H9 (cell line): ENCODE measurements around the gene DLG1. TPM values are rescaled to one million over a fixed set of nuclear protein-coding genes. Genes with fewer than 3 reads are reported as not detected.
"Not testable (repeated sequence)": the region's sequence is repeated elsewhere in the genome, so short reads cannot be mapped to it uniquely, and the experiment has no call there.

Experiments used
- DNase-seq: peaks from one replicate; pipeline ENCODE4 v3.0.0-alpha.2; 2017
- H2AFZ ChIP-seq: one replicate; pipeline ENCODE4 v1.6.1; 2013; ENCODE audit warnings: mild to moderate bottlenecking, low read length, control low read depth, moderate library complexity
- H2AK5ac ChIP-seq: 2 replicates; pipeline ENCODE4 v1.6.1; 2013; ENCODE audit warnings: low read length, control low read depth, mixed read lengths; ENCODE audit not compliant: insufficient read length
- H2BK120ac ChIP-seq: one replicate; pipeline ENCODE4 v1.6.1; 2013; ENCODE audit warnings: low read depth, mild to moderate bottlenecking, low read length, control low read depth, inconsistent platforms; ENCODE audit not compliant: poor library complexity, severe bottlenecking
- H2BK12ac ChIP-seq: 2 replicates; pipeline ENCODE4 v1.6.1; 2013; ENCODE audit warnings: low read length, control low read depth, mixed read lengths, low read depth; ENCODE audit not compliant: insufficient read length
- H2BK15ac ChIP-seq: 2 replicates; pipeline ENCODE4 v1.6.1; 2013; ENCODE audit warnings: low read depth, low read length, control low read depth
- H2BK20ac ChIP-seq: one replicate; pipeline ENCODE4 v1.6.1; 2013; ENCODE audit warnings: low read depth, mild to moderate bottlenecking, low read length, control low read depth, inconsistent platforms; ENCODE audit not compliant: poor library complexity, severe bottlenecking
- H2BK5ac ChIP-seq: 2 replicates; pipeline ENCODE4 v1.6.1; 2013; ENCODE audit warnings: low read length, control low read depth, mixed read lengths; ENCODE audit not compliant: insufficient read length
- H3K14ac ChIP-seq: 2 replicates; pipeline ENCODE4 v1.6.1; 2013; ENCODE audit warnings: low read length, control low read depth; ENCODE audit not compliant: insufficient read depth
- H3K18ac ChIP-seq: 2 replicates; pipeline ENCODE4 v1.6.1; 2013; ENCODE audit warnings: low read depth, mild to moderate bottlenecking, mixed read lengths, low read length, control low read depth; ENCODE audit not compliant: insufficient read length
- H3K23ac ChIP-seq: 2 replicates; pipeline ENCODE4 v1.6.1; 2013; ENCODE audit warnings: low read length, control low read depth, mixed read lengths, low read depth; ENCODE audit not compliant: insufficient read length
- H3K23me2 ChIP-seq: 2 replicates; pipeline ENCODE4 v1.6.1; 2013; ENCODE audit warnings: low read depth, mild to moderate bottlenecking, mixed read lengths, low read length, control low read depth; ENCODE audit not compliant: insufficient read length, poor library complexity, severe bottlenecking
- H3K27ac ChIP-seq: 2 replicates; pipeline ENCODE4 v1.5.1; 2013; ENCODE audit warnings: low read length, control low read depth, mixed read lengths, low read depth; ENCODE audit not compliant: insufficient read length
- H3K27me3 ChIP-seq: 2 replicates; pipeline ENCODE4 v1.6.1; 2013; ENCODE audit warnings: low read length, control low read depth, inconsistent platforms; ENCODE audit not compliant: insufficient read depth
- H3K4ac ChIP-seq: 2 replicates; pipeline ENCODE4 v1.6.1; 2013; ENCODE audit warnings: low read depth, mild to moderate bottlenecking, control low read depth, inconsistent platforms, low read length, moderate library complexity
- H3K4me1 ChIP-seq: 2 replicates; pipeline ENCODE4 v1.6.1; 2013; ENCODE audit warnings: low read length, control low read depth, inconsistent platforms; ENCODE audit not compliant: insufficient read depth
- H3K4me2 ChIP-seq: 2 replicates; pipeline ENCODE4 v1.6.1; 2013; ENCODE audit warnings: low read length, control low read depth, mixed read lengths; ENCODE audit not compliant: insufficient read length, insufficient read depth
- H3K56ac ChIP-seq: 2 replicates; pipeline ENCODE4 v1.6.1; 2013; ENCODE audit warnings: low read depth, mild to moderate bottlenecking, mixed read lengths, low read length, control low read depth; ENCODE audit not compliant: insufficient read length
- H3K79me1 ChIP-seq: 2 replicates; pipeline ENCODE4 v1.6.1; 2013; ENCODE audit warnings: low read depth, mild to moderate bottlenecking, moderate library complexity, low read length, control low read depth, inconsistent platforms; ENCODE audit not compliant: insufficient read depth, poor library complexity, severe bottlenecking
- H3K79me2 ChIP-seq: 2 replicates; pipeline ENCODE4 v1.6.1; 2013; ENCODE audit warnings: low read length, control low read depth, inconsistent platforms; ENCODE audit not compliant: insufficient read depth
- H3K9ac ChIP-seq: 2 replicates; pipeline ENCODE4 v1.6.1; 2013; ENCODE audit warnings: low read length, control low read depth, mixed read lengths; ENCODE audit not compliant: insufficient read length; ENCODE audit errors: extremely low read depth
- H3K9me3 ChIP-seq: one replicate; pipeline ENCODE4 v1.6.1; 2013; ENCODE audit warnings: low read depth, low read length, inconsistent platforms; ENCODE audit not compliant: control insufficient read depth
- H3T11ph ChIP-seq: one replicate; pipeline ENCODE4 v1.6.1; 2013; ENCODE audit warnings: mild to moderate bottlenecking, low read length, control low read depth, inconsistent platforms
- H4K20me1 ChIP-seq: one replicate; pipeline ENCODE4 v1.6.1; 2013; ENCODE audit not compliant: control insufficient read depth, insufficient read length, insufficient read depth
- H4K5ac ChIP-seq: 2 replicates; pipeline ENCODE4 v1.6.1; 2013; ENCODE audit warnings: low read depth, mild to moderate bottlenecking, mixed read lengths, low read length, control low read depth; ENCODE audit not compliant: insufficient read length
- H4K8ac ChIP-seq: replicated peaks from 2 replicates; pipeline ENCODE4 v1.6.1; 2013; ENCODE audit warnings: low read length, control low read depth, mixed read lengths, low read depth; ENCODE audit not compliant: insufficient read length
- H4K91ac ChIP-seq: 2 replicates; pipeline ENCODE4 v1.6.1; 2013; ENCODE audit warnings: low read depth, mild to moderate bottlenecking, moderate library complexity, mixed read lengths, low read length, control low read depth; ENCODE audit not compliant: insufficient read length
- H3K27ac Mint-ChIP-seq, 3 experiments: 2 replicates in 2 of 3; 3 replicates in 1 of 3; pipeline ENCODE4 v1.8.0; 2020 to 2021; ENCODE audit warnings: mixed read lengths in 3 of 3, mild to moderate bottlenecking in 1 of 3, moderate library complexity in 1 of 3
- H3K27me3 Mint-ChIP-seq: 2 replicates; pipeline ENCODE4 v1.8.0; 2021; ENCODE audit warnings: low read depth, mild to moderate bottlenecking, moderate library complexity, mixed read lengths
- H3K36me3 Mint-ChIP-seq, 3 experiments: 2 replicates in 2 of 3; 3 replicates in 1 of 3; pipeline ENCODE4 v1.8.0; 2020 to 2021; ENCODE audit warnings: low read depth in 3 of 3, mixed read lengths in 3 of 3; ENCODE audit not compliant: insufficient read depth in 1 of 3
- H3K4me1 Mint-ChIP-seq, 2 experiments: 2 replicates each; pipeline ENCODE4 v1.8.0; 2020; ENCODE audit warnings: mixed read lengths in 2 of 2
- H3K4me3 Mint-ChIP-seq, 2 experiments: 2 replicates in 1 of 2; 3 replicates in 1 of 2; pipeline ENCODE4 v1.8.0; 2020 to 2021; ENCODE audit warnings: mild to moderate bottlenecking in 2 of 2, mixed read lengths in 2 of 2, moderate library complexity in 1 of 2
- H3K9me3 Mint-ChIP-seq, 2 experiments: 2 replicates in 1 of 2; 3 replicates in 1 of 2; pipeline ENCODE4 v1.8.0; 2020; ENCODE audit warnings: mild to moderate bottlenecking in 2 of 2, mixed read lengths in 2 of 2, moderate library complexity in 1 of 2
- WGBS: extraction: QIAGEN DNeasy Blood & Tissue Kit; methylation state at CpG from one replicate; pipeline ENCODE4 v1.1.7; 2013; ENCODE audit warnings: missing lambda C conversion rate, low lambda C conversion rate, mixed read lengths; ENCODE audit not compliant: insufficient read length; ENCODE audit errors: extremely low coverage; 5-methylcytosine and 5-hydroxymethylcytosine counted together
- total RNA-seq: library from RNA; stranded (reverse); gene quantifications from 2 replicates; pipeline ENCODE4 v1.2.1, GENCODE V29; 2021

DLG1 gene
- total RNA-seq, 1 experiment from 2014 or later: 84.1 TPM

DNA sequence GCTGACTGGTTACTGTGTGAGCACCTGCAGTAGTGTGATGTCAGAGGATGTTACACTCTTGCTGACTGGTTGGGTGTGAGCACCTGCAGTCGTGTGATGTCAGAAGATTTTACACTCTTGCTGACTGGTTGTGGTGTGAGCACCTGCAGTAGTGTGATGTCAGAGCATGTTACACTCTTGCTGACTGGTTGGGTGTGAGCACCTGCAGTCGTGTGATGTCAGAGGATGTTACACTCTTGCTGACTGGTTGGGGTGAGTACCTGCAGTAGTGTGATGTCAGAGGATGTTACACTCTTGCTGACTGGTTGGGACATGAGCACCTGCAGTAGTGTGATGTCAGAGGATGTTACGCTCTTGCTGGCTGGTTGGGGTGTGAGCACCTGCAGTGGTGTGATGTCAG lies 264.6 kb downstream of the DLG1 start:
- not testable (repeated sequence) for H3K9ac ChIP-seq, H3K79me2 ChIP-seq, H2BK12ac ChIP-seq, H3K23ac ChIP-seq, H3T11ph ChIP-seq, H4K8ac ChIP-seq, H3K23me2 ChIP-seq, H4K91ac ChIP-seq, H4K5ac ChIP-seq, DNase-seq, H3K4me2 ChIP-seq, H3K14ac ChIP-seq, H2AFZ ChIP-seq, H2AK5ac ChIP-seq, H3K36me3 Mint-ChIP-seq, H3K56ac ChIP-seq, H3K9me3 Mint-ChIP-seq, H3K9me3 ChIP-seq, H3K79me1 ChIP-seq, H3K18ac ChIP-seq, H3K27ac ChIP-seq, H4K20me1 ChIP-seq, H2BK5ac ChIP-seq, H2BK120ac ChIP-seq, H3K4me1 ChIP-seq, H3K27me3 ChIP-seq, H3K27ac Mint-ChIP-seq, H2BK20ac ChIP-seq, H3K4ac ChIP-seq, H2BK15ac ChIP-seq
- Mint-ChIP-seq H3K27me3 (peaks cover 36% of the 10 kb centered on the region), H3K4me3 (peak overlapping the region in 1 of 2 experiments; percentile 3; a peak in 1 of 5 replicates), H3K4me1 (peaks cover 6 to 11% of the 10 kb centered on the region in 2 experiments; a peak in 2 of 4 replicates)
- no CpG with 5 or more reads among the region's 3 CpGs for WGBS
